BLaER1 treated with 17β-estradiol and CSF1 and Interleukin-3, amounts not matched to agents 10 nM and 100 nM (cell line): ENCODE measurements around the gene GRAP2.

ENCODE experiments used
- H3K27ac ChIP-seq, 11 experiments: shearing (Covaris generic); formaldehyde crosslinking; 2 replicates each; pipeline ENCODE4 v1.8.1; 2022
- H3K27me3 ChIP-seq, 11 experiments: shearing (Covaris generic); formaldehyde crosslinking; 2 replicates each; pipeline ENCODE4 v1.8.1; 2022
- H3K36me3 ChIP-seq, 11 experiments: shearing (Covaris generic); formaldehyde crosslinking; 2 replicates each; pipeline ENCODE4 v1.8.1; 2022
- H3K4me1 ChIP-seq, 10 experiments: shearing (Covaris generic); formaldehyde crosslinking; 2 replicates each; pipeline ENCODE4 v1.8.1; 2022
- H3K4me2 ChIP-seq, 11 experiments: shearing (Covaris generic); formaldehyde crosslinking; 2 replicates each; pipeline ENCODE4 v1.8.1; 2022
- H3K4me3 ChIP-seq, 10 experiments: shearing (Covaris generic); formaldehyde crosslinking; 2 replicates each; pipeline ENCODE4 v1.8.1; 2022
- H3K9ac ChIP-seq, 11 experiments: shearing (Covaris generic); formaldehyde crosslinking; 2 replicates each; pipeline ENCODE4 v1.8.1; 2022
- H3K9me3 ChIP-seq, 11 experiments: shearing (Covaris generic); formaldehyde crosslinking; replicated peaks in 1 of 11; 2 replicates each; pipeline ENCODE4 v1.8.1; 2022
- H4K20me1 ChIP-seq, 11 experiments: shearing (Covaris generic); formaldehyde crosslinking; 2 replicates each; pipeline ENCODE4 v1.8.1; 2022
- Cebpa-rat ChIP-seq, 11 experiments: shearing (Covaris generic); IDR thresholded peaks; 2 replicates each; pipeline ENCODE4 v1.8.1; 2022

GRAP2 gene

DNA sequence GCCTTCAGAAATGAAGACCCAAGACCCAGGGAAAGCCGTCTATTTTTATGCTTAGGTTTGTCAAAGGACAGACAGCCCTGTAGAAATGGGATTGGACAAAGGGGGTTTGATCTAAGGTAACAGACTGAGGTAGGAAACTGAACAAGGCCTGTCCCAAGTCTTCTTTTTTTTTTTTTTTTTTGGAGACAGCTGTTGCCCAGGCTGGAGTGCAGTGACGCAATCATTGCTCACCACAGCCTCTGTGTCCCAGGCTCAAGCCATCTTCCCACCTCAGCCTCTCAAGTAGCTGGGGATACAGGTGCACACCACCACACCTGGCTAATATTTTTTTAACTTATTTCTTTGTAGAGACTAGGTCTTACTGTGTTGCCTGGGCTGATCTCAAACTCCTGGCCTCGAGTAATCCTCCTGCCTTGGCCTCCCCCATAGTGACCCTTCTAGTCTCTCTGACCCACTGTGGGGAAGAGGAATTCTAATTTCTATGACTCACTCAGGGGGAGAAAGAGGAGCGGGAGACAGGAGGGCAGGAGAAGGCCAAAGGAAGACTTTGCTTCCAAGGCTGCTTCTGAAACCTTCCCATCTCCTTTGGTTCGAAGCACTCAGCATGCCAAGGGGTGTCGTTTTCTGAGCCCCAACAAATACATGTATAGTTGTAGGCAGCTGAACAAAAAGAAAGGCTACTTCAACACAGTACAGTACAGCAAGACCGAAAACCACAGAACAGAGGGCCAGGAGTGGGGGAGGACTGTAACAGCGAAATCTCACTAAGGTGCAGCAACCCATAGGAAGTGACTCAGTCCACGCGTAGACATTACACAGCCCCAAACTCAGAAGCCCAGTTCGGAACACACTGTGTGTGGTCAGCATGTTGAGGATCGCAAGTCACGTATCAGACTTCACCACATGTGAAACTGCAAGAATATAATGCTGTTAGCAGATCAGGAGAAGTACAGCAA lies 60.2 kb downstream of the GRAP2 start:
- H3K36me3 ChIP-seq: no peaks in the 10 kb centered on the region
- peaks cover 0 to 16% (median 0%) of the 10 kb centered on the region in 11 experiments; a peak in 1 of 22 replicates for H4K20me1 ChIP-seq
- peaks cover 53 to 82% (median 75%) of the 10 kb centered on the region in 10 experiments for H3K4me1 ChIP-seq
- H3K4me3 ChIP-seq: peak overlapping the region in 2 of 10 experiments; percentile 10 to 13; a peak in 2 of 20 replicates
- H3K27me3 ChIP-seq: peaks cover 0 to 61% (median 0%) of the 10 kb centered on the region in 11 experiments; a peak in 6 of 22 replicates
- TF ChIP-seq Cebpa-rat (IDR thresholded peaks at IDR 0.05): peak in 8 of 11 experiments; percentile 27 to 80 (median 53); a peak in 13 of 22 replicates
- peak overlapping the region in 9 of 11 experiments; percentile 57 to 75 (median 69); a peak in 17 of 22 replicates for H3K27ac ChIP-seq
- peak overlapping the region; percentile 57 to 89 (median 79) for H3K4me2 ChIP-seq
- peaks cover 0 to 13% (median 4%) of the 10 kb centered on the region in 11 experiments; a peak in 8 of 22 replicates for H3K9me3 ChIP-seq
- H3K9ac ChIP-seq: peak overlapping the region in 7 of 11 experiments; percentile 12 to 51 (median 40); a peak in 10 of 22 replicates

DNA sequence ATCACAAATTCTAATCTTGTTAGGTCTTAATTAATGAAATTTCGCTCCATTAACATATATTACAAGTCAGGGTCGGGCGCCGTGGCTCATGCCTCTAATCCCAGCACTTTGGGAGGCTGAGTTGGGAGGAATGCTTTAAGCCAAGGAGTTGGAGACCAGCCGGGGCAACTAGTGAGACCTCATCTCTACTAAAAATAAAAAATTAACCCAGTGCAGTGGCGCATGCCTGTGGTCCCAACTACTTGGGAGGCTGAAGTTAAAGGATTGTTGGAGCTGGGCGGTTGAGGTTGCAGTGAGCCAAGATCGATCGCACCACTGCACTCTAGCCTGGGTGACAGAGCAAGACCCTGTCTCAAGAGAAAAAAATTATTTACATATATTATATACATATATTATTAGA lies 61.2 kb downstream of the GRAP2 start:
- Histone ChIP-seq H3K4me2 (peak overlapping the region; percentile 57 to 89 (median 73)), H3K27me3 (peaks cover 0 to 64% (median 0%) of the 10 kb centered on the region in 11 experiments; a peak in 6 of 22 replicates), H3K36me3 (no peaks in the 10 kb centered on the region), H3K9ac (peak overlapping the region in 4 of 11 experiments; percentile 23 to 48 (median 34); a peak in 7 of 22 replicates), H4K20me1 (peaks cover 0 to 15% (median 0%) of the 10 kb centered on the region in 11 experiments; a peak in 1 of 22 replicates), H3K4me3 (no peak overlapping the region), H3K27ac (peak overlapping the region in 9 of 11 experiments; percentile 57 to 75 (median 69); a peak in 18 of 22 replicates), H3K9me3 (peaks cover 0 to 13% (median 4%) of the 10 kb centered on the region in 11 experiments; a peak in 8 of 22 replicates), H3K4me1 (peaks cover 46 to 73% (median 67%) of the 10 kb centered on the region in 10 experiments)
- no peak for TF ChIP-seq Cebpa-rat (IDR thresholded peaks at IDR 0.05)

- Histone ChIP-seq H3K27ac (no peak overlapping the region), H3K36me3 (no peaks in the 10 kb centered on the region), H3K9ac (no peak overlapping the region), H3K27me3 (peaks cover 0 to 37% (median 0%) of the 10 kb centered on the region in 11 experiments; a peak in 2 of 22 replicates), H3K4me2 (no peak overlapping the region), H3K9me3 (peaks cover 0 to 13% (median 4%) of the 10 kb centered on the region in 11 experiments; a peak in 8 of 22 replicates), H3K4me1 (peaks cover 22 to 36% (median 31%) of the 10 kb centered on the region in 10 experiments), H4K20me1 (no peaks in the 10 kb centered on the region), H3K4me3 (no peak overlapping the region)
- no peak for TF ChIP-seq Cebpa-rat (IDR thresholded peaks at IDR 0.05)
Measured at GRCh38 chr22:39965748-39966147, 64.9 kb downstream of the GRAP2 start.

DNA sequence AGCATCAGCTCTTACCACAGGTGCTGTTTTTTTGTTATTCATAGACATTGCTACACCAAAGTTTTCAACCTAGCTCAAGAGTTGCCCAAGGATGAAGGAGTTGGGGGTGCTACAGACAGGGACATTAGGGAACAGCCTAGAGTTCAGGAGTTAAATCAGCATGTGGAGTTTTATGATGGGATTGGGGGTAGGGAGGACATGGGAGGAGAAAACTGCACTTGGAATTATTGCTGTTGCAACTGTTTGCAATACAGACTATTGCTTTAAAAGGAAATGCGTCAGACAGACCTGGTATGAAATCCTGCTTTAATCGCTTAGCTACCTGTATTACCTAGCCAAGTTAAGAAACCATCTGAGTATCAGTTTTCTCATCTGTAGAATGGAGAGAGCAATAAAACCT lies 65.6 kb downstream of the GRAP2 start:
- peaks cover 0 to 13% (median 4%) of the 10 kb centered on the region in 11 experiments; a peak in 8 of 22 replicates for H3K9me3 ChIP-seq
- H3K4me1 ChIP-seq: peaks cover 15 to 29% (median 23%) of the 10 kb centered on the region in 10 experiments
- H3K4me2 ChIP-seq: no peak overlapping the region
- no peaks in the 10 kb centered on the region for H4K20me1 ChIP-seq
- H3K4me3 ChIP-seq: no peak overlapping the region
- H3K9ac ChIP-seq: no peak overlapping the region
- no peaks in the 10 kb centered on the region for H3K36me3 ChIP-seq
- peaks cover 0 to 32% (median 0%) of the 10 kb centered on the region in 11 experiments; a peak in 2 of 22 replicates for H3K27me3 ChIP-seq
- TF ChIP-seq Cebpa-rat (IDR thresholded peaks at IDR 0.05): no peak
- H3K27ac ChIP-seq: no peak overlapping the region

DNA sequence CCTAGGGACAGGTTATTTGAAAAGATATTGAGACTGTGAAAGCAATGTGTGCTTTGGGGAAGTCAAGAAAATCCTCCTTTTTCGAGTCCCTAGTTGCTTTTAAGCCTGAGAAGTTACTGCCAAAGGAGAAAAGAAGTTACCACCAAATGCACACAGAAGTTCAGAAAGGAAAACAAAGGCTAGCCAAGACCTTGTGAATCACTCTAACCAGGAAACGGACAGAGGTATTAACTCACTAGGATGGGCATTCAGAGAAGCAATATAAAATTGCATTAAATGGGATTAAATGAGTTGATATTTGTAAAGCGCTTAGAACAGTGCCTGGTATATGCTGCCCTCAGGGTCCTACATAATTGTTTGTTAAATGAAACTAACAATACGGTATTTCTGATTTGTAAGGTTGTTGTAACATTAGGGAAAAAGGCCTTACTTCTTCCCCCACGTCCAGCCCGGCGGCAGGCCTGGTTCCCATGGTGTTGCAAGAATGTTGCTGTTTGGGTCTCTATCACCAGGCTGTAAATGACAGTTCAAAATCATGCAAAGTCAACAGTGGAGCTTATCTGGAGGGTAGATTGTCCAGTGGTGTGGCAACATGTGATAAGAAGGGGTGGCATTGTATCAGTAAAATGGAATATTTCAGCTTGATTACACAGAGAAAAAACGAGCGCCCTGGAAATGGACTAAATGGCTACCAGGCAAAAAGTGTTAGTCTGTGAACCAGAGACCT lies 66.4 kb downstream of the GRAP2 start:
- no peaks in the 10 kb centered on the region for H3K36me3 ChIP-seq
- H3K4me3 ChIP-seq: no peak overlapping the region
- peaks cover 0 to 27% (median 0%) of the 10 kb centered on the region in 11 experiments; a peak in 2 of 22 replicates for H3K27me3 ChIP-seq
- no peak overlapping the region for H3K9ac ChIP-seq
- H3K4me2 ChIP-seq: no peak overlapping the region
- no peak; a peak in 1 of 22 replicates for TF ChIP-seq Cebpa-rat (IDR thresholded peaks at IDR 0.05)
- peaks cover 0 to 13% (median 4%) of the 10 kb centered on the region in 11 experiments; a peak in 8 of 22 replicates for H3K9me3 ChIP-seq
- H3K4me1 ChIP-seq: peaks cover 7 to 21% (median 15%) of the 10 kb centered on the region in 10 experiments
- no peaks in the 10 kb centered on the region for H4K20me1 ChIP-seq
- no peak overlapping the region for H3K27ac ChIP-seq

DNA sequence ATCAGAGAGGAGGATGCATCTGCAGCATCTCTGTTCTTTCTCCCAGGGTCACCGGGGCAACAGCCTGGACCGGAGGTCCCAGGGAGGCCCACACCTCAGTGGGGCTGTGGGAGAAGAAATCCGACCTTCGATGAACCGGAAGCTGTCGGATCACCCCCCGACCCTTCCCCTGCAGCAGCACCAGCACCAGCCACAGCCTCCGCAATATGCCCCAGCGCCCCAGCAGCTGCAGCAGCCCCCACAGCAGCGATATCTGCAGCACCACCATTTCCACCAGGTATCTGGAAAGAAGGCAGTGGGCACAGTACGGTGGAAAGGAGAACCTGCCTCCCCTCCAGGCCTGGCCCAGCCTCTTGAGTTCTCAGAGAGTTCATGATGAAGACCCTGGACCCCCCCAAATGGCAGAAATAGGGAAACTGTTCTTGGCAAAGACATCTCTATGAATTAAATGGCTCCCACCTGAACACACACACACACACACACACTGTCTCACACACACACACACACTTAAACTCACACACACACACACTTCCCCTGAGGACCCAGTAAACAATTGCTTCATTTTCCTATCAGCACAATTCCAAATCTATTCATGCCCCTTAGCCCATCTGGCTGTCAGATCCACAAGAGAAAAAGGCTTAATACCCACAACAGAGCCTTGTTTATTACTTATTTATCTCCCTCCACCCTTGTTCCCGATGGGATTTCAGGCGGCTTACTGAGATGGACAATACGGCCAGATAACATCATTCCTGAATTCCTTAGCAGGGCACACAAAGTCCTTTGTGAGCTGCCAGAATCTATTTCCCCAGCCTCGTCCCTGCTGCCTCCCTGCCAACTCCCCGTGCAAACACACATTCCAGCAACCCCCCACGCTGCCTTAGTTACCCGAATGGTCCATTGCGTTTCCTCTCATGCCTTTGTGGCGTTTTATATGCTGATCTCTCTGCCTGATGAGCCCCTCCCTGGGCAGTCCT lies 67.4 kb downstream of the GRAP2 start:
- Histone ChIP-seq H3K9me3 (peaks cover 0 to 5% (median 0%) of the 10 kb centered on the region in 11 experiments; a peak in 7 of 22 replicates), H3K4me1 (peaks cover 0 to 11% (median 5%) of the 10 kb centered on the region in 10 experiments; a peak in 14 of 20 replicates), H3K4me3 (no peak overlapping the region), H3K27ac (no peak overlapping the region), H3K36me3 (no peaks in the 10 kb centered on the region), H3K9ac (no peak overlapping the region), H3K4me2 (no peak overlapping the region), H3K27me3 (peaks cover 0 to 27% (median 0%) of the 10 kb centered on the region in 11 experiments; a peak in 2 of 22 replicates), H4K20me1 (no peaks in the 10 kb centered on the region)
- TF ChIP-seq Cebpa-rat (IDR thresholded peaks at IDR 0.05): no peak

- no peak for TF ChIP-seq Cebpa-rat (IDR thresholded peaks at IDR 0.05)
Measured at GRCh38 chr22:39970742-39971141, 69.9 kb downstream of the GRAP2 start.

More at GRCh38 chr22:39970742-39971141, 69.9 kb downstream of the GRAP2 start:
- Histone ChIP-seq H3K9ac (no peak overlapping the region), H3K4me1 (no peaks in the 10 kb centered on the region; a peak in 1 of 20 replicates), H3K4me2 (no peak overlapping the region), H3K4me3 (no peak overlapping the region), H3K27me3 (peaks cover 0 to 16% (median 0%) of the 10 kb centered on the region in 11 experiments; a peak in 2 of 22 replicates), H4K20me1 (no peaks in the 10 kb centered on the region; a peak in 1 of 22 replicates), H3K36me3 (no peaks in the 10 kb centered on the region), H3K27ac (no peak overlapping the region), H3K9me3 (no peaks in the 10 kb centered on the region)
